ENCODE results near the gene IRF2.

- TF ChIP-seq, protein P1, sequence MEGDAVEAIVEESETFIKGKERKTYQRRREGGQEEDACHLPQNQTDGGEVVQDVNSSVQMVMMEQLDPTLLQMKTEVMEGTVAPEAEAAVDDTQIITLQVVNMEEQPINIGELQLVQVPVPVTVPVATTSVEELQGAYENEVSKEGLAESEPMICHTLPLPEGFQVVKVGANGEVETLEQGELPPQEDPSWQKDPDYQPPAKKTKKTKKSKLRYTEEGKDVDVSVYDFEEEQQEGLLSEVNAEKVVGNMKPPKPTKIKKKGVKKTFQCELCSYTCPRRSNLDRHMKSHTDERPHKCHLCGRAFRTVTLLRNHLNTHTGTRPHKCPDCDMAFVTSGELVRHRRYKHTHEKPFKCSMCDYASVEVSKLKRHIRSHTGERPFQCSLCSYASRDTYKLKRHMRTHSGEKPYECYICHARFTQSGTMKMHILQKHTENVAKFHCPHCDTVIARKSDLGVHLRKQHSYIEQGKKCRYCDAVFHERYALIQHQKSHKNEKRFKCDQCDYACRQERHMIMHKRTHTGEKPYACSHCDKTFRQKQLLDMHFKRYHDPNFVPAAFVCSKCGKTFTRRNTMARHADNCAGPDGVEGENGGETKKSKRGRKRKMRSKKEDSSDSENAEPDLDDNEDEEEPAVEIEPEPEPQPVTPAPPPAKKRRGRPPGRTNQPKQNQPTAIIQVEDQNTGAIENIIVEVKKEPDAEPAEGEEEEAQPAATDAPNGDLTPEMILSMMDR (conservative IDR thresholded peaks at IDR 0.05) = no peak
- TF ChIP-seq ZFX (IDR thresholded peaks at IDR 0.05) = no peak
Observed at GRCh38 chr4:184368290-184368689, 106.1 kb downstream of the IRF2 start.

Measured in C4-2B (cell line).